ENCODE results near the gene SERPINA3.
A peak's percentile ranks its signal among the peaks of the same experiment; 100 is the strongest.
"Not testable (repeated sequence)": the region's sequence is repeated elsewhere in the genome, so short reads cannot be mapped to it uniquely, and the experiment has no call there.

The SERPINA3 gene

GRCh38 chr14:94575730-94576585 lies 36.2 kb upstream of the SERPINA3 start:
- H3K4me3 ChIP-seq (replicated peaks in 1 of 2; ENCODE audit: low read depth in 2 of 2, low read length in 2 of 2), result no peak overlapping the region
- peak; percentile 80 to 90 for DNase-seq (ENCODE audit: low read depth in 2 of 2)

GRCh38 chr14:94577472-94577871 lies 34.7 kb upstream of the SERPINA3 start:
- DNase-seq (ENCODE audit: low read depth in 2 of 2); H3K4me3 ChIP-seq (replicated peaks in 1 of 2; ENCODE audit: low read depth in 2 of 2, low read length in 2 of 2): not testable (repeated sequence)

More at GRCh38 chr14:94575730-94576585, 36.2 kb upstream of the SERPINA3 start:
- TF ChIP-seq CTCF (IDR thresholded peaks at IDR 0.05; ENCODE audit: low read depth, low read length), result no peak

GRCh38 chr14:94578712-94579111 lies 33.5 kb upstream of the SERPINA3 start:
- no peak for DNase-seq (ENCODE audit: low read depth in 2 of 2)
- no peak for TF ChIP-seq CTCF (IDR thresholded peaks at IDR 0.05; ENCODE audit: low read depth, low read length)
- no peak overlapping the region for H3K4me3 ChIP-seq (replicated peaks in 1 of 2; ENCODE audit: low read depth in 2 of 2, low read length in 2 of 2)

- TF ChIP-seq CTCF (IDR thresholded peaks at IDR 0.05; ENCODE audit: low read depth, low read length), result no peak
- DNase-seq (ENCODE audit: low read depth in 2 of 2), result peak; percentile 59 to 73
- no peak within 1 kb of the TSS for H3K4me3 ChIP-seq (replicated peaks in 1 of 2; ENCODE audit: low read depth in 2 of 2, low read length in 2 of 2)
Observed at GRCh38 chr14:94581127-94581999, 30.8 kb upstream of the SERPINA3 start, which contains the start of gene SERPINA5. SERPINA5 (plus strand) TSS chr14:94581426; CDS start chr14:94587363, 5,937 bp downstream.

GRCh38 chr14:94582199-94582750 lies 29.9 kb upstream of the SERPINA3 start:
- no peak for TF ChIP-seq CTCF (IDR thresholded peaks at IDR 0.05; ENCODE audit: low read depth, low read length)
- no peak overlapping the region for H3K4me3 ChIP-seq (replicated peaks in 1 of 2; ENCODE audit: low read depth in 2 of 2, low read length in 2 of 2)
- DNase-seq (ENCODE audit: low read depth in 2 of 2), result no peak

GRCh38 chr14:94582851-94583250 lies 29.3 kb upstream of the SERPINA3 start:
- no peak for DNase-seq (ENCODE audit: low read depth in 2 of 2)
- TF ChIP-seq CTCF (IDR thresholded peaks at IDR 0.05; ENCODE audit: low read depth, low read length), result no peak
- H3K4me3 ChIP-seq (replicated peaks in 1 of 2; ENCODE audit: low read depth in 2 of 2, low read length in 2 of 2), result no peak overlapping the region

GRCh38 chr14:94583557-94583956 lies 28.6 kb upstream of the SERPINA3 start:
- no peak overlapping the region for H3K4me3 ChIP-seq (replicated peaks in 1 of 2; ENCODE audit: low read depth in 2 of 2, low read length in 2 of 2)
- no peak for DNase-seq (ENCODE audit: low read depth in 2 of 2)
- no peak for TF ChIP-seq CTCF (IDR thresholded peaks at IDR 0.05; ENCODE audit: low read depth, low read length)
